Measurements from ENCODE around the gene ABCA2. TPM values are rescaled to one million over a fixed set of nuclear protein-coding genes. Genes with fewer than 3 reads are reported as not detected.

The ABCA2 gene
- total RNA-seq, 1 experiment from 2014 or later = 114 TPM

- CTCF ChIA-PET = interaction anchor here (0.6 to 4.0 kb wide), 22 partner anchors 9 to 252 kb away, joined by 3 to 109 read pairs (median 6); partner anchors contain the start of genes AJM1, MAN1B1, NPDC1 and SAPCD2
Observed at GRCh38 chr9:137035937-137036336, 7.9 kb upstream of the ABCA2 start.

More at GRCh38 chr9:137035937-137036336, 7.9 kb upstream of the ABCA2 start:
- no peak for TF ChIP-seq ATF3 (IDR thresholded peaks at IDR 0.05)
- TF ChIP-seq FOSL1 (IDR thresholded peaks at IDR 0.05; ENCODE audit: low read depth) = no peak
- no peak for TF ChIP-seq EZH2 (IDR thresholded peaks at IDR 0.05)
- TF ChIP-seq SP1 (IDR thresholded peaks at IDR 0.05; ENCODE audit: low read depth) = no peak
- no peak for TF ChIP-seq SIN3A (IDR thresholded peaks at IDR 0.05; ENCODE audit: low read depth)
- TF ChIP-seq POLR2AphosphoS5 (IDR thresholded peaks at IDR 0.05; ENCODE audit: low read depth, low read length) = no peak
- no peak for TF ChIP-seq CBX3 (IDR thresholded peaks at IDR 0.05; ENCODE audit: low read depth)
- no peak for TF ChIP-seq POLR2A (IDR thresholded peaks at IDR 0.05; ENCODE audit: borderline replicate concordance, extremely low read depth, insufficient read depth, insufficient read length)
- TF ChIP-seq EZH2phosphoT487 (IDR thresholded peaks at IDR 0.05; ENCODE audit: borderline replicate concordance) = no peak
- no peak for TF ChIP-seq TCF7L2 (IDR thresholded peaks at IDR 0.05; ENCODE audit: borderline replicate concordance, extremely low read depth, insufficient read depth, insufficient read length)
- no peak for TF ChIP-seq ZBTB33 (IDR thresholded peaks at IDR 0.05; ENCODE audit: extremely low read depth, insufficient replicate concordance, low read length)
- no peak for TF ChIP-seq ZFX (IDR thresholded peaks at IDR 0.05)
- no peak for TF ChIP-seq RAD21 (IDR thresholded peaks at IDR 0.05; ENCODE audit: low read depth)
- TF ChIP-seq SRF (IDR thresholded peaks at IDR 0.05; ENCODE audit: low read depth) = no peak
- TF ChIP-seq, protein P1, sequence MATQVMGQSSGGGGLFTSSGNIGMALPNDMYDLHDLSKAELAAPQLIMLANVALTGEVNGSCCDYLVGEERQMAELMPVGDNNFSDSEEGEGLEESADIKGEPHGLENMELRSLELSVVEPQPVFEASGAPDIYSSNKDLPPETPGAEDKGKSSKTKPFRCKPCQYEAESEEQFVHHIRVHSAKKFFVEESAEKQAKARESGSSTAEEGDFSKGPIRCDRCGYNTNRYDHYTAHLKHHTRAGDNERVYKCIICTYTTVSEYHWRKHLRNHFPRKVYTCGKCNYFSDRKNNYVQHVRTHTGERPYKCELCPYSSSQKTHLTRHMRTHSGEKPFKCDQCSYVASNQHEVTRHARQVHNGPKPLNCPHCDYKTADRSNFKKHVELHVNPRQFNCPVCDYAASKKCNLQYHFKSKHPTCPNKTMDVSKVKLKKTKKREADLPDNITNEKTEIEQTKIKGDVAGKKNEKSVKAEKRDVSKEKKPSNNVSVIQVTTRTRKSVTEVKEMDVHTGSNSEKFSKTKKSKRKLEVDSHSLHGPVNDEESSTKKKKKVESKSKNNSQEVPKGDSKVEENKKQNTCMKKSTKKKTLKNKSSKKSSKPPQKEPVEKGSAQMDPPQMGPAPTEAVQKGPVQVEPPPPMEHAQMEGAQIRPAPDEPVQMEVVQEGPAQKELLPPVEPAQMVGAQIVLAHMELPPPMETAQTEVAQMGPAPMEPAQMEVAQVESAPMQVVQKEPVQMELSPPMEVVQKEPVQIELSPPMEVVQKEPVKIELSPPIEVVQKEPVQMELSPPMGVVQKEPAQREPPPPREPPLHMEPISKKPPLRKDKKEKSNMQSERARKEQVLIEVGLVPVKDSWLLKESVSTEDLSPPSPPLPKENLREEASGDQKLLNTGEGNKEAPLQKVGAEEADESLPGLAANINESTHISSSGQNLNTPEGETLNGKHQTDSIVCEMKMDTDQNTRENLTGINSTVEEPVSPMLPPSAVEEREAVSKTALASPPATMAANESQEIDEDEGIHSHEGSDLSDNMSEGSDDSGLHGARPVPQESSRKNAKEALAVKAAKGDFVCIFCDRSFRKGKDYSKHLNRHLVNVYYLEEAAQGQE (IDR thresholded peaks at IDR 0.05; ENCODE audit: low read depth) = no peak
- no peak for TF ChIP-seq ELF1 (IDR thresholded peaks at IDR 0.05; ENCODE audit: borderline replicate concordance, low read depth)
- no peak for TF ChIP-seq JUND (IDR thresholded peaks at IDR 0.05)
- no peak for TF ChIP-seq EGR1 (IDR thresholded peaks at IDR 0.05; ENCODE audit: low read depth)
- no TSS peak for BruUV-seq (replicated peaks)
- H3K36me3 ChIP-seq (ENCODE audit: control insufficient read depth in 1 of 2, insufficient read depth in 2 of 2, low read length in 2 of 2) = peaks cover 3 to 7% of the 10 kb centered on the region in 2 experiments; a peak in 2 of 4 replicates
- H3K9me3 ChIP-seq (ENCODE audit: control insufficient read depth in 1 of 2, insufficient read depth in 1 of 2, low read depth in 1 of 2, low read length in 2 of 2) = no peaks in the 10 kb centered on the region
- H3K79me2 ChIP-seq (ENCODE audit: insufficient read depth, low read length) = no peaks in the 10 kb centered on the region
- POLR2A ChIA-PET = interaction anchor here (1.4 kb wide), 1 partner anchor 88 kb away, joined by 9 read pairs; no protein-coding TSS in a partner anchor
- H3K4me2 ChIP-seq (ENCODE audit: low read length) = no peak overlapping the region
- no peak overlapping the region; the same call in 1 of the 2 replicates for H3K27ac ChIP-seq (ENCODE audit: low read depth, low read length)
- no peaks in the 10 kb centered on the region for H3K27me3 ChIP-seq (ENCODE audit: insufficient read depth, low read length)
- no peak for DNase-seq (ENCODE audit: low read depth, low spot score)
- RAD21 ChIA-PET (ENCODE audit: low non-redundant PET in 1 of 2, low total read pairs in 2 of 2, uncharacterized antibody in 2 of 2, unreplicated experiment in 2 of 2) = interaction anchor here (1.5 to 1.9 kb wide), 2 partner anchors 88 kb away, joined by 21 to 25 read pairs; no protein-coding TSS in a partner anchor
- ATAC-seq = no peak
- H3K4me3 ChIP-seq (replicated peaks in 1 of 2; ENCODE audit: low read depth in 1 of 2, low read length in 2 of 2) = no peak overlapping the region
- no peaks in the 10 kb centered on the region for H4K20me1 ChIP-seq (ENCODE audit: insufficient read depth)
- H3K4me1 ChIP-seq (ENCODE audit: control insufficient read depth in 1 of 2, insufficient read depth in 2 of 2, low read length in 2 of 2) = peaks cover 9 to 20% of the 10 kb centered on the region in 2 experiments; a peak in 3 of 4 replicates
- H3K9ac ChIP-seq (ENCODE audit: low read length) = no peak overlapping the region
- H2AFZ ChIP-seq (ENCODE audit: low read depth, low read length, poor library complexity, severe bottlenecking) = no peak overlapping the region
- no peaks in the 10 kb centered on the region for H3K9me2 ChIP-seq (ENCODE audit: insufficient read depth)
- intact Hi-C loops (cut with micrococcal nuclease) = loop anchor here (1.0 to 5.0 kb wide), 3 partner anchors 88 to 249 kb away; partner anchors contain the start of gene AJM1

Data from HCT116 (cell line).